Measurements from ENCODE around the gene ZNF148.

DNA sequence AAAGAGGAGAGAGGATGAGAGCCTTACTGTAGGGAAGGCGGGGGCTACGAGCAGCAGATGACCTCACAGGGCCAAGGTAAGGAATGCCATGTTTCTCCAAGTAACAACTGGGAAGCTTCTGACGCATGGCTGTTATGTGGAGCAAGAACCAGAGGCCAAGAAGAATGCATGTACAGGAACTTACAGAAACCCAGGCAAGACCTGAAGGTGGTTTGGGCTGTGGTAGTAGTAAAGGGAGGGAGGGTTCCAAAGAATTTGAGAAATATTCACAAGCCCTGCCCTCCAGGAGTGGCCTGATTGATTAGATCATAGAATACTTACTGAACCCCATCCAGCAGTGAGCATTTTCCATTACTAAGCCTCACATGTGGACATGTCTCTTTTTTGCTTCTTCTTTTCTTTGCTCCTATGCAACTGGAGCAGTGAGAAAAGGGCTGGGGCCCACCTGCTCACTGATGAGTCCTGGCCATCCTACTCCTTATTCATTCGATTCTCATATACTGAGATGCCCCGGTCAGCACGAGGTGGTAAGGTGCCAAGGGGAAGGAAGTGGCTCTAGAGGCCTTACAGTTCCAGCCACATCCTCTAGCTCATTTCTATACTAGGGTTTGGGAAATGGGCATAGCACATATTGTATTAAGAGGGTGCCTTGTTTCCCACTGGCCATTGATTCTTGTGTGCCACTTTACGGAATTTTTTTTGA lies 154.2 kb downstream of the ZNF148 start:
- TF ChIP-seq POLR2A (IDR thresholded peaks at IDR 0.05), result no peak
- TF ChIP-seq CTCF (IDR thresholded peaks at IDR 0.05), result no peak
